Measurements from ENCODE around the gene DRD4. TPM values are rescaled to one million over a fixed set of nuclear protein-coding genes. Genes with fewer than 3 reads are reported as not detected.

DRD4 gene
- total and polyA plus RNA-seq, 9 of the 15 experiments (the other 6 are each of a cell fraction or from before 2014, with no cell fraction given): 0.04 to 0.95 (median 0.21) TPM; not detected in 5

DNA sequence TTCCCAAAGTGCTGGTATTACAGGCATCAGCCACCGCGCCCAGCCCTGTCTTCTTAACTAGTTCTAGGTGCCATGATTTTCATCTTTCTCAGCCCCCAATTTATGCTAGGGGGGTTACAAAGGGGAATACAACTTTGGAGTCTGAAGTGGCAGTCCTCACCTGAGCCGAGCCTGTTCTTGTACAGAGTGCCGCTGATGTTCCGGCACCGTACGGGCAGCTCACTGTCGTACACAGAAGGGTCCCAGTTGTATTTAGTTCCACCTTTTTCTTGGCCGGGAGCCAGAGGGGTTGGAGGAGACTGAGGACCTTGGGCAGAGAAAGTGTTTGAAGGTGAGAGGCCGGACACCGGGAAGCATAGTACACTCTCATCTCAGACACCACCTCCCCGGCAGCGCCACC is 50.7 kb downstream of the DRD4 start:
- Histone ChIP-seq H3K9me1 (ENCODE audit: control insufficient read depth, insufficient read depth, low read length) (peaks cover 4% of the 10 kb centered on the region), H2AFZ (ENCODE audit: low read depth, low read length) (no peak overlapping the region), H3K27ac (ENCODE audit: extremely low read depth, low read depth, low read length) (no peak overlapping the region), H3K27me3 (ENCODE audit: control insufficient read depth in 2 of 2, insufficient read depth in 2 of 2, low read length in 2 of 2) (no peaks in the 10 kb centered on the region), H3K4me2 (ENCODE audit: insufficient read depth, low read length) (no peak overlapping the region), H3K9me3 (replicated peaks; ENCODE audit: control insufficient read depth, insufficient read depth, low read depth, low read length) (no peaks in the 10 kb centered on the region), H3K4me1 (replicated peaks in 1 of 2; ENCODE audit: control insufficient read depth in 2 of 2, insufficient read depth in 2 of 2, low read length in 2 of 2) (peaks cover 20 to 27% of the 10 kb centered on the region in 2 experiments), H3K79me2 (ENCODE audit: control insufficient read depth, insufficient read depth, low read length) (peaks cover 41% of the 10 kb centered on the region), H4K20me1 (replicated peaks; ENCODE audit: control insufficient read depth, insufficient read depth, low read length) (peaks cover 6% of the 10 kb centered on the region), H3K4me3 (no peak overlapping the region), H3K9ac (ENCODE audit: insufficient read depth in 1 of 2, low read depth in 2 of 2, low read length in 2 of 2) (no peak overlapping the region), H3K36me3 (ENCODE audit: control insufficient read depth, insufficient read depth, low read length) (peaks cover 82% of the 10 kb centered on the region)
- ATAC-seq: no peak
- in situ Hi-C loops (cut with MboI): no loop called here
- 87% methylated on average over 13 of the region's 13 CpGs for WGBS (ENCODE audit: insufficient coverage, low coverage, missing lambda C conversion rate)
- TF ChIP-seq, protein P1, sequence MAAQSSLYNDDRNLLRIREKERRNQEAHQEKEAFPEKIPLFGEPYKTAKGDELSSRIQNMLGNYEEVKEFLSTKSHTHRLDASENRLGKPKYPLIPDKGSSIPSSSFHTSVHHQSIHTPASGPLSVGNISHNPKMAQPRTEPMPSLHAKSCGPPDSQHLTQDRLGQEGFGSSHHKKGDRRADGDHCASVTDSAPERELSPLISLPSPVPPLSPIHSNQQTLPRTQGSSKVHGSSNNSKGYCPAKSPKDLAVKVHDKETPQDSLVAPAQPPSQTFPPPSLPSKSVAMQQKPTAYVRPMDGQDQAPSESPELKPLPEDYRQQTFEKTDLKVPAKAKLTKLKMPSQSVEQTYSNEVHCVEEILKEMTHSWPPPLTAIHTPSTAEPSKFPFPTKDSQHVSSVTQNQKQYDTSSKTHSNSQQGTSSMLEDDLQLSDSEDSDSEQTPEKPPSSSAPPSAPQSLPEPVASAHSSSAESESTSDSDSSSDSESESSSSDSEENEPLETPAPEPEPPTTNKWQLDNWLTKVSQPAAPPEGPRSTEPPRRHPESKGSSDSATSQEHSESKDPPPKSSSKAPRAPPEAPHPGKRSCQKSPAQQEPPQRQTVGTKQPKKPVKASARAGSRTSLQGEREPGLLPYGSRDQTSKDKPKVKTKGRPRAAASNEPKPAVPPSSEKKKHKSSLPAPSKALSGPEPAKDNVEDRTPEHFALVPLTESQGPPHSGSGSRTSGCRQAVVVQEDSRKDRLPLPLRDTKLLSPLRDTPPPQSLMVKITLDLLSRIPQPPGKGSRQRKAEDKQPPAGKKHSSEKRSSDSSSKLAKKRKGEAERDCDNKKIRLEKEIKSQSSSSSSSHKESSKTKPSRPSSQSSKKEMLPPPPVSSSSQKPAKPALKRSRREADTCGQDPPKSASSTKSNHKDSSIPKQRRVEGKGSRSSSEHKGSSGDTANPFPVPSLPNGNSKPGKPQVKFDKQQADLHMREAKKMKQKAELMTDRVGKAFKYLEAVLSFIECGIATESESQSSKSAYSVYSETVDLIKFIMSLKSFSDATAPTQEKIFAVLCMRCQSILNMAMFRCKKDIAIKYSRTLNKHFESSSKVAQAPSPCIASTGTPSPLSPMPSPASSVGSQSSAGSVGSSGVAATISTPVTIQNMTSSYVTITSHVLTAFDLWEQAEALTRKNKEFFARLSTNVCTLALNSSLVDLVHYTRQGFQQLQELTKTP (IDR thresholded peaks at IDR 0.05; ENCODE audit: low read depth in 1 of 2, partially characterized antibody in 2 of 2): no peak
- TF ChIP-seq XRCC4 (IDR thresholded peaks at IDR 0.05; ENCODE audit: extremely low read depth, insufficient read depth, insufficient read length): no peak
- TF ChIP-seq NFIC (IDR thresholded peaks at IDR 0.05): peak; percentile 50; the same call in 1 of the 2 replicates
- TF ChIP-seq, protein P2, sequence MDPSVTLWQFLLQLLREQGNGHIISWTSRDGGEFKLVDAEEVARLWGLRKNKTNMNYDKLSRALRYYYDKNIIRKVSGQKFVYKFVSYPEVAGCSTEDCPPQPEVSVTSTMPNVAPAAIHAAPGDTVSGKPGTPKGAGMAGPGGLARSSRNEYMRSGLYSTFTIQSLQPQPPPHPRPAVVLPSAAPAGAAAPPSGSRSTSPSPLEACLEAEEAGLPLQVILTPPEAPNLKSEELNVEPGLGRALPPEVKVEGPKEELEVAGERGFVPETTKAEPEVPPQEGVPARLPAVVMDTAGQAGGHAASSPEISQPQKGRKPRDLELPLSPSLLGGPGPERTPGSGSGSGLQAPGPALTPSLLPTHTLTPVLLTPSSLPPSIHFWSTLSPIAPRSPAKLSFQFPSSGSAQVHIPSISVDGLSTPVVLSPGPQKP (CRISPR knock-in tag; IDR thresholded peaks at IDR 0.05): no peak
- TF ChIP-seq, protein P3, sequence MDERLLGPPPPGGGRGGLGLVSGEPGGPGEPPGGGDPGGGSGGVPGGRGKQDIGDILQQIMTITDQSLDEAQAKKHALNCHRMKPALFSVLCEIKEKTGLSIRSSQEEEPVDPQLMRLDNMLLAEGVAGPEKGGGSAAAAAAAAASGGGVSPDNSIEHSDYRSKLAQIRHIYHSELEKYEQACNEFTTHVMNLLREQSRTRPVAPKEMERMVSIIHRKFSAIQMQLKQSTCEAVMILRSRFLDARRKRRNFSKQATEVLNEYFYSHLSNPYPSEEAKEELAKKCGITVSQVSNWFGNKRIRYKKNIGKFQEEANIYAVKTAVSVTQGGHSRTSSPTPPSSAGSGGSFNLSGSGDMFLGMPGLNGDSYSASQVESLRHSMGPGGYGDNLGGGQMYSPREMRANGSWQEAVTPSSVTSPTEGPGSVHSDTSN (CRISPR knock-in tag; IDR thresholded peaks at IDR 0.05; ENCODE audit: low read depth): no peak
- TF ChIP-seq, protein P3 (tag; conservative IDR thresholded peaks at IDR 0.05; ENCODE audit: low read depth): no peak
- no peak for TF ChIP-seq RFX5 (IDR thresholded peaks at IDR 0.05; ENCODE audit: low read depth, low read length)
- no TSS peak for BruUV-seq (replicated peaks)
- intact Hi-C loops (cut with micrococcal nuclease): no loop called here
- ChIA-PET POLR2A (interaction anchor here (0.6 kb wide), 1 partner anchor 1799 kb away, joined by 3 read pairs; no protein-coding TSS in a partner anchor), CTCF (ENCODE audit: low intra/inter-chr PET ratio) (no interaction called here)
- FAIRE-seq: no peak
- DNase-seq (ENCODE audit: extremely low read depth in 1 of 4, low spot score in 3 of 4): no peak
